Measurements from ENCODE around the gene BCAS3.

BCAS3 gene

GRCh38 chr17:61382796-61383688 lies 705.4 kb downstream of the BCAS3 start:
- H3K36me3 Mint-ChIP-seq (ENCODE audit: low read depth) = no peaks in the 10 kb centered on the region
- H3K4me1 Mint-ChIP-seq (ENCODE audit: low read depth) = no peaks in the 10 kb centered on the region
- no peak overlapping the region for H3K4me3 Mint-ChIP-seq
- H3K9me3 Mint-ChIP-seq = no peaks in the 10 kb centered on the region
- H3K27me3 Mint-ChIP-seq (ENCODE audit: low read depth) = no peaks in the 10 kb centered on the region
- H3K27ac Mint-ChIP-seq = no peak overlapping the region

GRCh38 chr17:61383689-61384201 lies 706.1 kb downstream of the BCAS3 start:
- no peaks in the 10 kb centered on the region for H3K27me3 Mint-ChIP-seq (ENCODE audit: low read depth)
- H3K9me3 Mint-ChIP-seq = no peaks in the 10 kb centered on the region
- no peaks in the 10 kb centered on the region for H3K36me3 Mint-ChIP-seq (ENCODE audit: low read depth)
- no peaks in the 10 kb centered on the region for H3K4me1 Mint-ChIP-seq (ENCODE audit: low read depth)
- H3K4me3 Mint-ChIP-seq = no peak overlapping the region
- no peak overlapping the region for H3K27ac Mint-ChIP-seq

- Mint-ChIP-seq H3K9me3 (no peaks in the 10 kb centered on the region), H3K36me3 (ENCODE audit: low read depth) (no peaks in the 10 kb centered on the region), H3K27ac (no peak overlapping the region), H3K27me3 (ENCODE audit: low read depth) (no peaks in the 10 kb centered on the region), H3K4me1 (ENCODE audit: low read depth) (no peaks in the 10 kb centered on the region), H3K4me3 (no peak overlapping the region)
Measured at GRCh38 chr17:61384354-61384691, 706.7 kb downstream of the BCAS3 start.

DNA sequence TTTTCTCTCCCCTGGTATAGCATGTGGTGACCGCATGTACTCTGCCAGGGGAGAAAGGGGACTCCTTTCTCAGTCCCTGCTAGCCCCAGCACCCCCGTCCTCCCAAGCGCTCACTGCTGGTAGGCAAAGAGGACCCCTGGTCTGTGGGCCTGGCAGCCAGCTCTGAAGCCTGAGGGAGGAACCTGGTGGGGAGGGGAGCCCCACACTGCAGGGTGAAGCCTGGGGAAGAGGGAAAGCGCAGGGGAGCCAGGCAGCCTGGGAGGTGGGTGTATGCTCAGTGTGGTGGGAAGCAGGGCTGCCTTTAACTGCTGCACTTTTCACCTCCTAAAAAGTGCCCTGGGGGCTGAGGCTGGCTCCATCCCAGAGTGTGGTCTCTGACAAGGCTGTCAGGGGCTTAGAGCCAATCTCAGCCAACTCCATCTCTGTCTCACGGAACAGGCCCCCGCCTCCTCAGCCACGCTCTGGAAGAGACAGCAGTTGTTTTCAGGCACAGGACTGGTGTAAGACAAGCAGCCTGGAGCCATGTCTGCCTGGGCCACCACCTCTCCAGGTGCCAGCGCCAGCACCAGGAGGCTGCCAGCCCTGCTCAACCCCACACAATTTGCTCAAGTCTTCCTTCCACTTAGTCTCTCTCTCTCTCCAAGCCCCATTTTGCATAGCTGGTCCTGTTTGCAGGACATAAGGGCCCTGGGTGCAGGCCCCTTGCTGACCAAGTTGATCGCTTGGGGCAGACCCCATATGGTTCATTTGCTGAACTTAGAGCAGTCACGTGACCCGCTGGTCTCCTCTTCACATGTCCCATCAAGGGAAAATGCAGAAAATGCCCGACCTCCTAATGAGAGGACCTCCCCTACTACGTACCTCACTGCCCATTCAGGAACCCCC lies 707.3 kb downstream of the BCAS3 start:
- Mint-ChIP-seq H3K9me3 (no peaks in the 10 kb centered on the region), H3K36me3 (ENCODE audit: low read depth) (no peaks in the 10 kb centered on the region), H3K27ac (no peak overlapping the region), H3K27me3 (ENCODE audit: low read depth) (no peaks in the 10 kb centered on the region), H3K4me3 (no peak overlapping the region), H3K4me1 (ENCODE audit: low read depth) (no peaks in the 10 kb centered on the region)

- H3K4me1 Mint-ChIP-seq (ENCODE audit: low read depth) = no peaks in the 10 kb centered on the region
- H3K9me3 Mint-ChIP-seq = no peaks in the 10 kb centered on the region
- H3K36me3 Mint-ChIP-seq (ENCODE audit: low read depth) = no peaks in the 10 kb centered on the region
- H3K27me3 Mint-ChIP-seq (ENCODE audit: low read depth) = no peaks in the 10 kb centered on the region
- H3K27ac Mint-ChIP-seq = no peak overlapping the region
- H3K4me3 Mint-ChIP-seq = no peak overlapping the region
Measured at GRCh38 chr17:61385577-61386236, 708.1 kb downstream of the BCAS3 start.

- no peak overlapping the region for H3K27ac Mint-ChIP-seq
- no peaks in the 10 kb centered on the region for H3K27me3 Mint-ChIP-seq (ENCODE audit: low read depth)
Measured at GRCh38 chr17:61386251-61386650, 708.6 kb downstream of the BCAS3 start.

GRCh38 chr17:61387011-61387410 lies 709.4 kb downstream of the BCAS3 start:
- Mint-ChIP-seq H3K4me1 (ENCODE audit: low read depth) (no peaks in the 10 kb centered on the region), H3K36me3 (ENCODE audit: low read depth) (no peaks in the 10 kb centered on the region), H3K4me3 (no peak overlapping the region), H3K9me3 (no peaks in the 10 kb centered on the region), H3K27me3 (ENCODE audit: low read depth) (no peaks in the 10 kb centered on the region), H3K27ac (no peak overlapping the region)

More at GRCh38 chr17:61386251-61386650, 708.6 kb downstream of the BCAS3 start:
- H3K4me1 Mint-ChIP-seq (ENCODE audit: low read depth) = no peaks in the 10 kb centered on the region
- H3K36me3 Mint-ChIP-seq (ENCODE audit: low read depth) = no peaks in the 10 kb centered on the region
- no peak overlapping the region for H3K4me3 Mint-ChIP-seq
- H3K9me3 Mint-ChIP-seq = no peaks in the 10 kb centered on the region

DNA sequence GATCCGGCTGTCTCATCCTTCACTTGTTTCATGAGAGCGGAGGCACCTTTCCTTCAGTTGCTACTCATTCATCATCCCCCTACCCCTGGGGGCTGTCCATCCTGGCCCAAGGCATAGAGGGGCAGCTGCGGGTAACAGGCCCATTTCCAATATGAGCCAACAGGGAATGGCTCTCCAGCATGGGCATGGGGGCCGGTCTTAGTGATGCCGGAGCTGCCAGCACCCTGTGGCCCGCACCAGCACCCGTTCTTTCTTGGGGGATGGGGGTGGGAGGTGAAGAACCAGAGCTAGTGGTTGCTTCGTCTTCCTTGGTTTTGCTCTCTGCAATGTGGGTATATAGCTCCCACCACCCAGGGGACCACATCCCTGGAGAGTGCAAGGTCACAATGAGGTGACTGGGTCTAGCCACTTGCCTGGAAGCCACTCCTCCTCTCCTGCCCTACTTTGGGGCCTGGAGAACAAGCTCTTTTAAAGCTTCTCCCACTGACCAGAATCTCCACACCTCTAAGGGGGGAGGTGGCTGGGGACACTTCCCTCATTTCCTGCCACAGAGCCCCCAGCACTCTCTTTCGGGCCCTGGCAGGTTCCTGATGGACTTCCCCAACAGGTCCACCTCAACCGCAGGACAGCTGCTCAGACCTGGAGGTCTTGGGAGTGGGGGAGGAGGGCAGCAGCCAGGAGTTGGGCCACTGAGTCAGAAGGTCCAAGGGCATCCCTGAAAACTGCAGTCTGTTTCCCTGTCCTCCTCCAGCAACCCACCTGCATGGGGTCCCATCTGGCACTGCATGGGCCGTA lies 710.1 kb downstream of the BCAS3 start:
- H3K4me3 Mint-ChIP-seq = no peak overlapping the region
- peaks cover 1% of the 10 kb centered on the region for H3K27me3 Mint-ChIP-seq (ENCODE audit: low read depth)
- H3K27ac Mint-ChIP-seq = no peak overlapping the region
- H3K4me1 Mint-ChIP-seq (ENCODE audit: low read depth) = no peaks in the 10 kb centered on the region
- H3K36me3 Mint-ChIP-seq (ENCODE audit: low read depth) = no peaks in the 10 kb centered on the region
- H3K9me3 Mint-ChIP-seq = no peaks in the 10 kb centered on the region

DNA sequence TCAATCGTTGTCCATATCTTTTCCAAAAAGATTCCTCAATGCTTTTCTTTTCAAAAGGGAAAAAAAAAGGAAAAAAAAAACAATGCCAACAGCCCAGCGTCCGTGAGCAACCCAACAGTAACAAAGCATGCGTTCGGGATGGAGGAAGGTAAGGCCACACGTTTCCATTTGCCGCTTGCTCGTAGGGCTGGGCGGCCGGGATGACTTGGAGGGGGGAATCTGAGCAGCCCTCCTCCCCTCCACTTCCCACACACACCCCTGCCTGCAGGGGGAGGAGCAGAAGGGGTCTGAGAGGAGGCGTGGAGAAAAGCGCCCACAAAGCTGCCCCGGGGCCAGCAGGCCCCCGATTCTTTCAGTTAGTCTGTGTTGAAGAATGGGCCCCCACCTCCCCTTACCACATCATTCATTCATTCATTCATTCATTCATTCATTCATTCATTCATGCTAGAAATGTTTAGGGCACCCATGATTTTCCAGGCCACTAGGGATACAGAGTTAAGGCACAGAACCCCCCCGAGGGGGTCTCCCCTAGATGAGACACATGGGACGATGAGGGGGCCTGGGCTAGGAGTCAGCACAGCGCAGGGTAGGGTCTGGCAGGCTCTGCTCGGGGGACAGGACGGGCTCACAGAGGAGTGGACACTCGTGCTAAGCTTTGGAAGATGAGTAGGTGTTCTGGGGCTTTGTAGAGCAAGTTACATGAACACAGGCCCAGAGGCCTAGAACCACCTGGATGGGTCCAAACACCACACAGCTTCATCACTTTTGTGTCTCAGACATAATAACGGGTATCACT lies 711.1 kb downstream of the BCAS3 start:
- Mint-ChIP-seq H3K27me3 (ENCODE audit: low read depth) (peaks cover 6% of the 10 kb centered on the region), H3K4me1 (ENCODE audit: low read depth) (no peaks in the 10 kb centered on the region), H3K27ac (peak overlapping the region; percentile 36)

DNA sequence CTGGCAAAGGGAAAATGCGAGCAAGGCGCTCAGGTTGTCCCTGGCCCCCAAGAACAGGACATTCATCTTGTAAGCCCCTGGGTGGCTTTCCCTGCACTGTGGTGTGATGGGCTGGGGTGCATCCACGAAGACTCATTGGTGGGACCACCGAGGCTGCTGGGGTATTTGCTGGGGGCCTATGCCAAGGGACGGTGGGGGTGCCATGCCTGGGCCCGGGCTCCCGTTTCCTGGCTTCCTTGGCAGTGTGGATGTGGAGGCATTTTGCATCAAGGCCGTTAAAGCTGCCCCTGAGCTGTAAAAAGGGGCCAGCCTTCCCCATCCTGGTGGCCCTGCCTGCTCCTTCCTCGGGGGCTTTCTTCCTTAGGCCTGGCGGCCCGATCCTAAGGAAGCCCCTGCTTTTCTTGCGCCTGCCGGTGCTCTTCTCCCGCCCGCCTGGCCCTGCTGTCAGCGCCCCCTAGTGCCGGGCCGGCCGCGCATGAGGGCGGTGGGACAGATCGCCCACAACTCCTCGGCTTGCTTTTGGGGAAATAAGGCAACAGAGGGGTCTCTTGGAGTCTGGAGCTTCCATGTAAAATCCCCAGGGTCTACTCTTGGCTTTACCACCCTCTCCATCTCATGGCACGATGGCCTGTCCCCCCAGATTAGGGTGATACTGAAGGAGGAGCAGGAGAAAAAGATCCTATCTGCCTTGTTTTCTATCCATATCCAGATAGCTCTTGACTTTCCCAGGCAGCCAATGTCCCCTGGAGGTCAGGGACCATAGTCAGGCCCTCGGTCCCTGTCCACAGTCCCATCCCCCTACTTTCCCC lies 712.2 kb downstream of the BCAS3 start:
- Mint-ChIP-seq H3K27ac (no peak overlapping the region), H3K9me3 (no peaks in the 10 kb centered on the region), H3K4me1 (ENCODE audit: low read depth) (no peaks in the 10 kb centered on the region), H3K36me3 (ENCODE audit: low read depth) (no peaks in the 10 kb centered on the region), H3K27me3 (ENCODE audit: low read depth) (peaks cover 16% of the 10 kb centered on the region), H3K4me3 (no peak overlapping the region)

More for the DNA sequence above, 711.1 kb downstream of the BCAS3 start:
- H3K9me3 Mint-ChIP-seq = no peaks in the 10 kb centered on the region
- no peak overlapping the region for H3K4me3 Mint-ChIP-seq
- H3K36me3 Mint-ChIP-seq (ENCODE audit: low read depth) = no peaks in the 10 kb centered on the region

GRCh38 chr17:61390479-61390791 lies 712.8 kb downstream of the BCAS3 start:
- H3K36me3 Mint-ChIP-seq (ENCODE audit: low read depth) = no peaks in the 10 kb centered on the region
- no peak overlapping the region for H3K27ac Mint-ChIP-seq

DNA sequence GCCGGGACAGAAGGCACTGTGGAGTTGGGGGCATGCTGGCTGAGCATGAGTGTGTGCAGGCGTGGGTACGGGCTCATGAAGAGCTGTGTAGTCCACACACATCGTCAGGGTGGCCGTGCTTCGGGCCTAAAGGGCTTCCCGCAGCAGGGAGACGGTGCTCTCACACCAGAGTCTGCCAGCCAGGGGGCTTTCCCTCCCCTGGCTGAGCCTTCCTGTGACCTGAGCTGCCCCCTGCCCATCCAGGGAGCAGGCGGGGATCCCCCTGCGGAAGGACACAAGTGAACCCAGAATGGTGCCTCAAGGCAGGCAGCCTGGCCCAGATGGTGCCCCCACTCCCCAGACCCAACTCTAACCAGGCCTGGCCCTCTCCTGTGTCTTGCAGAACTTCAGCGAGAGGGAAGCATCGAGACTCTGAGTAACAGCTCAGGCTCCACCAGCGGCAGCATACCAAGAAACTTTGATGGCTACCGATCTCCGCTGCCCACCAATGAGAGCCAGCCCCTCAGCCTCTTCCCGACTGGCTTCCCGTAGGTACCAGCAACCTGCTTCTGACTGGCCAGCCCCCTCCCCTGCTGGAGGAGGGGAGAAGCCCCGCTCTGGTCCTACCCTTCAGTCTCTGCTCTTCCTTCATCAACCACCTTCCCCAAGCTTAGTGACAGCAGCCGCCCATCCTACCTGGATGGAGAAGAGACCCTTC lies 714.1 kb downstream of the BCAS3 start:
- Mint-ChIP-seq H3K9me3 (no peaks in the 10 kb centered on the region), H3K27ac (no peak overlapping the region), H3K27me3 (ENCODE audit: low read depth) (peaks cover 28% of the 10 kb centered on the region), H3K4me3 (no peak overlapping the region), H3K36me3 (ENCODE audit: low read depth) (no peaks in the 10 kb centered on the region), H3K4me1 (ENCODE audit: low read depth) (no peaks in the 10 kb centered on the region)

More at GRCh38 chr17:61390479-61390791, 712.8 kb downstream of the BCAS3 start:
- H3K4me3 Mint-ChIP-seq = no peak overlapping the region
- no peaks in the 10 kb centered on the region for H3K4me1 Mint-ChIP-seq (ENCODE audit: low read depth)
- peaks cover 22% of the 10 kb centered on the region for H3K27me3 Mint-ChIP-seq (ENCODE audit: low read depth)
- H3K9me3 Mint-ChIP-seq = no peaks in the 10 kb centered on the region

Data from T-helper 1 cell treated with Interleukin-12 subunit alpha and Interleukin-12 subunit beta and Interleukin-4 antibody, amounts not matched to agents 30 μg/mL and 1 μg/mL, for 36 hours (primary cell).